SIG-M5 treated with dmso at 0.1 percent for 504 hours (cell line): ENCODE measurements around the gene FSTL4.

Experiments used
- DNase-seq: peaks from one replicate; lab custom pipeline; 2025; ENCODE audit not compliant: unreplicated experiment; lab: John Stamatoyannopoulos, UW

FSTL4 gene

GRCh38 chr5:133277744-133278143 lies 334.6 kb downstream of the FSTL4 start:
- DNase-seq = no peak

DNA sequence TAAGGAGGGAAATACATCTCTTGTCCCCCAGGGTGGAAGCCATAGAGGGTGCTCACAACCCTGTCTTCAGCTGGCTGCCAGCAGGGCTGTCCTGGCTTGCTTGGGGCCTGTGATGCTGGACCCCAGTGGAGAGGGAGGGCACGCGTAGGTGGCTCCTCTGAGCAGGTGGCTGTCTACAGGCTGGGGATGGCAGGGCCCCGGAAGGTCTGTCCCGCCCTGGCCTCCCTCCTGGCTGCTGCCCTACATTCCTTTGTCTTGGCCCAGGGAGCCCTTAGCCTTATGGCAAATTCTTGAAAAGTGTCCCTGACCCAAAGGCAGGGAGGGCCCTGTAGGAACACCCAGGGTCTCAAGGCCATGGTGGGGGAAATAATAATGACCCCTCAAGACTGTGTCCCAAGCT lies 336.2 kb downstream of the FSTL4 start:
- no peak for DNase-seq

- DNase-seq = no peak
Measured at GRCh38 chr5:133275631-133276030, 336.7 kb downstream of the FSTL4 start.

GRCh38 chr5:133274597-133274935 lies 337.8 kb downstream of the FSTL4 start:
- no peak for DNase-seq

- no peak for DNase-seq
Measured at GRCh38 chr5:133273661-133274596, 338.4 kb downstream of the FSTL4 start.

- DNase-seq = no peak
Measured at GRCh38 chr5:133272345-133272744, 340.0 kb downstream of the FSTL4 start.

DNA sequence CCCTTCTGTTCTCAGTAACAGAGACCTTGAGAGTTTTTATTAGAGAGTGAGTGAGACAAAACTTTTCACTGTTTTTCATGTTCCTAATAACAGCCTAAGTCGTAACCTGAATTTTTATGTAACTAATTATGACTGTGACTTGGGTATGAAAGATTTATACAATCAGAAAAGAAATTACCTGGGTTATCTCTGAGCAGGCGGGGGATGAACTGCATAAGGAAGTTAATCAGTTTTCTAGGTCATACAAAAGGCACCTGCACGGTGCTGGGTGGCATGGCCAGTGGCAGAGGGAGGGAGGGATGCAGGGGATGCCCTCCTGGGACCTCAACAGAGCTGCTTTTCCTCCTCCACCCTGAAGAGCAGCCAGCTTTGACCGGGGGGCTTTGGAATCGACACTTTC lies 340.7 kb downstream of the FSTL4 start:
- no peak for DNase-seq

- no peak for DNase-seq
Measured at GRCh38 chr5:133269691-133270090, 342.6 kb downstream of the FSTL4 start.

DNA sequence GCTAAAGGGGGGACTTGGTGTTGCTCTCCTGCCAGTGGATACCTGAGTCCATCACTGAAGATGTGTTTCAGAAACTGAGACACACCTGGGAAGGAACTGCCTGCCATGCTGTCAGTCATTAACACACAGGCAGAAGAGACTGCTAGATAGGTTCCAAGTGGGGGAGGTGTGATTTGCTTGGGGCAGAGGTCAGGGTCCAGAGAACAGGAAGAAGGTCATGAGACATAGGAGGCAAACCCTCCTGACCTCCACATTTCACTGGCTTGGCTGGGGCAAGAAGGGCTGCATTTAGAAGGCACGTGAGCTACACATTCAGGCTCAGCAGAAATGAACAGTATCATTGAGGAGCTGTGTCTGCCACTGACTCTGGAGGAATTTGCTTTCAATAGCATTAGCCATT lies 344.7 kb downstream of the FSTL4 start:
- no peak for DNase-seq

GRCh38 chr5:133266966-133267365 lies 345.4 kb downstream of the FSTL4 start:
- no peak for DNase-seq

- no peak for DNase-seq
Measured at GRCh38 chr5:133266527-133266878, 345.8 kb downstream of the FSTL4 start.

DNA sequence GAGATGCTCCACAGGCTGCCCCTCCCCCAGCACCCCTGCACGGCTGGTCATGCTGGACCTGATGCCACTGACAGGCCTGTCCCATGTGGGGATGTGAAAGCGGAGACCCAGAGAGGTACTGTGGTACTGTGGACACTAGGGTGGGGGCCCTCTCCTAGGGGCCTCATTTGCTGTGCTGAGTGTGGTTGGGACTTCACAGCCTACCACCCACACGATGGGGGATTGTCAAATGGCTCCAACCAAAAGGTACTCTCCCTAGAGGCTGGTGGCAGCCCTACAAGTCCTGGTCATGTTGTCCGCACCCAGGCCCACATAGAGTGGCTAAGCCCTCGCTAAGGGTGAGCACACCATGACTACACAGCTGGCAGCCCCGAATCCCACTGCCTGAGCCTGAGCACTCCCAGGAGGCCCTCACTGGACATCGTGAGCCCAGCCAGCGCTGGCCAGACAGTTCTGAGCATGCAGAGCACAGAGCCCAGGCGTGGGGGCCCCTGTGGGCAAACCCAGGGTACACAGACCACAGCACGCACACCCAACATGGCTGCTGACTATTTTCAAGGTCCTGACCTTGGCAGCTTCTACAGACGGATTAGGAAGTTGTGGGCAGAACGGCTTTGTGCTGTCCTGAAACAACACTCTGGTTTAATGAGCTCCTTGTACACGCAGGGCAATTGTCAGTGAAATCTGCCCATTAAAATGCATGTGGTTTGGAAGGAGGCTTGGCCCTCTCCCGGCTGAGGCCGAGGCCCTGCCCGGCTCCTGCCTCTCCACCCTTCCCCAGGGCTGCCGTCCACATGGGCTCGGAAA lies 346.4 kb downstream of the FSTL4 start:
- no peak for DNase-seq

DNA sequence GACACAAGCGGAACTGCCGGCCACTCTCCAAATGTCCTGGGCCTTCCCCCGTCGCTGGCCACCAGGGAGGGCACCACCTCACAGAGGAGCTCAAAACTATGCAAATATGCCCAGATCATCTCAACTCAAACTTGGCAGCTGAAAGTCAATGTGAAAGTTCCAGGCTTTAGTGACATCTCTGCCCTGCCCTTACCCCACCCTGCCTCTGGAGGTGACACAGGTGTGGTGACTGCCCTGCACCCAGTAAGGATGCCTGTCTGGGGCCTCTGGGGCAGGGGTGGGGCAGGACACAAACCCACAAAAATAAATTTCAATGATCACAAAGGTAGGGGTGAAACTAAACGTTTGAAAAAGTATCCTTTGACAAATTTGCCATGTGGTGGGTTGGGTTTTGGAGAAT lies 347.1 kb downstream of the FSTL4 start:
- no peak for DNase-seq

DNA sequence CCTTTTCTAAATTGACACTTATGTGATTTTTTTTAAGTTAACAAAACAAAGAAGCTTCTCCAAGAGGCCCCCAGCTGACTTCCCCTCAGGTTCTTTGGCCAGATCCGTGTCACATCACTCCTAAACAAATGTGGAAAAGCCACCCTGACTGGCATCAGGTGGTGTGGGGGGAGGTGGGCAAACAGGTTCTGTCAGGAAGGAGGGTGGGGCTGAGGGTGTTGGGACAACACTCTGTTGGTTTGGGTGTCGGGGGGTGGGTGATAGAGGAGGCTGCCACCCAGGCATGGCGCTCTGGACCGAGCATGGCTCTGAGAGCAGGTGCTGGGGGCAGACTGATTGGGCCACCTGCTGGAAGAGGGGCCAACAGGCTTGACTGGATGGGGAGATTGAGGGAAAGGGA lies 349.7 kb downstream of the FSTL4 start:
- DNase-seq = no peak

DNA sequence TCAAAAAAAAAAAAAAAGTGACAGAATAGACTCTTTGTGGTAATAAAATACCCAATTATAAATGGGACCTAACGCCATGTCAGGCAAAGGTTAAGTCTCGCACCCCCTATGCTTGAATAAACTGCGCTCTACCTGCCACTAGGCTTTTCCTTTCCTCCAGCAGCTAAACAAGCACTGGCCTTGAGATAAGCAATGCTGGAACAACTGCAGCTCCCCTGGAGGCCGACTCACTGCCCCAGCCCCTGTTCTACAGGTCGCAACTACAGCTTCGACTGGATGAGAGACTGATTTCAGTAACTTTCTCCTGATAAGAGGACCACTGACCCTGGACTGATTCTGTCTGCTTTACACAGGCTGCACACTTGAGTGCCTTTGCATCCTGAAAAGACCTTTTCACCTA lies 350.3 kb downstream of the FSTL4 start:
- no peak for DNase-seq

DNA sequence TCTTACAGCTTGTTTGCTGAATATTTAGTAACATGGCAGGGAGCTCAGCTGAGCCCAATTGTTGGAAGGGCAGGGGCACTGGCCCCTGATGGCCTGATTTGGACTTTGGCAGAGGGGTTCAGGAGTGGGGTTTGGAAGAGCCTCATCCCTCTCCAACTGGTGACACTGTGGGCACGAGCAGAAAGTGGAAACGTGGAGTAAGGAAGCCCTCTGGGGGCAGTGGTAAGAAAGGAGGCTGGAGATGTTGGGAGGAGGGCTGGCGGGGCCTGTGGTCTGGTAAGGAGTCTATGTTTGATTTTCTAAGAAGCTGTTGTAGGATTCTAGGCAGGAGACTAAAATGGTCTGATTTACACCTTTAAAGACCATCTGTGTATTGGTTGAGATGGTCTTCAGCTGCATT lies 351.6 kb downstream of the FSTL4 start:
- no peak for DNase-seq

DNA sequence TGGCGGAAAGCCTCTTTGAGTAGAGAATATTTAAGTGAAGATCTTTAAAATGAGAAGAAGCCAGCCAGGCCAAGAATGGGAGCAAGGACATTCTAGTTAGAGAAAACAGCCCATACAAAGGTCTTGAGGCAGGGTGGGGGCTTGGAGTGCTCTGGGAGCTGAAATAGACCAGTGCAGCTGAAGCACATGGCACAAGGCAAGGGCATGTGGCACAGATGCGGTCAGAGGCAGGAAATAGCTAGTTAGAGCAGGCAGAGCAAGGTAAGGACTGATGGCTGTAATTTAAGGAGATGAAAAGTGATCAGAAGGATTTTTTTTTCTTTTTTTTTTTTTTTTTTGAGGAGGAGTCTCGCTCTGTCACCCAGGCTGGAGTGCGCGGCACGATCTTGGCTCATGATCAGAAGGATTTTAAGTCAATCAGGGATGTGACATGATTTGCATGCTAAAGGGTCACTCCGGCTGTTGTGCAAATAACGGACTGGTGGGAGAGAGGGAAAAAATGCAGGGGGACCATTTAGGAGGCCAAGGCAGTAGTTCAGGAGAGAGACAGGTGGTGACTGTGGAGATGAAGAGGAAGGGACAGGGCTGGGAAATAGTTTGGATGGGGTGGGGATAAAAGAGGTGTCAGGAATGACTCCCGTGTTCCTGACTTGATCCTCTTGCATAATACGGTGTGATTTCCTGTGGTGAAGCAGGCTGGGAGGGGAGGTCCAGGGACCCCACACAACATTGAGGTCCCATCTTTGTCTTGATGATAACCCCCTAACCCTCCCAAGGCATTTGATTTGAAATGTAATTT lies 352.9 kb downstream of the FSTL4 start:
- no peak for DNase-seq

- no peak for DNase-seq
Measured at GRCh38 chr5:133257977-133258376, 354.4 kb downstream of the FSTL4 start.

DNA sequence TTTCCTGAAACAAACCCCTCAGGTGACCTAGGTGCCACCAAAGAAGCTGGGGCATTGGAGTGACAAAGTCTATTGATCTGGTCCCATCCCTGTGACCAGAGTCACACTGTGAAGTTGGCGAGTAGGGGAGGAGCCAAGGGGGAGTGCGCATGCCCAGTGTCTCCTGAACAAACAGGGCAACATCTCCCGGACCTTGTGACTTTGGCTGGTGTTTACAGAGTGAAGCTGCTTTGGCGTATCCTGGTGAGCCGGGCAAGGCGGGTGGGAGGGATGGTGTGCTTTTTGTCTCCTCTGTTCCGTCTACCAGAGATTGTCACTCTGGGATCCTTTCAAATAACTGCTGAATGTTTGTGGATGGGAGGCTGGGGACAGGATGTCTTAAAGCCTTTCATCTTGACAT lies 356.1 kb downstream of the FSTL4 start:
- peak; percentile 20 for DNase-seq

GRCh38 chr5:133254803-133255202 lies 357.5 kb downstream of the FSTL4 start:
- no peak for DNase-seq

DNA sequence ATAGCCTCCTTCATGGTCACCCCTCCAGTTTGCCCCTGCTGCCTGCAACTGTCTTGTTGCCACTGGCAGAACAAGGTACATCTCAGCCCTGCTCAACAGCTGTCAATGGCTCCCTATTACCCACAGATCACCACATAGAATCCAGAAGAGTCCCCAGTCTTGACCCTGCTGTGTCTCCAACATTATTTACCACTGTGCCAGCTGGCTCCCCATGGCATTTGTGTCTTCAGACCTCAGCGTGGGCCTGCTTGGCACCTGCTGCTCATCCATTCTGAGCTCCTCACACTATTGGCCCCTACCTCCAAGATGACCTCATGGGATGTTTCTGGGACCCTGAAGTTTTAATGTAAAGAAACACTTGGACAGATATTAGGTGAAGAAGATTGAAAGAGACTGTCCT lies 358.7 kb downstream of the FSTL4 start:
- DNase-seq = no peak

GRCh38 chr5:133253070-133253469 lies 359.3 kb downstream of the FSTL4 start:
- DNase-seq = no peak
